Measurements from ENCODE around the gene STUB1.

STUB1 gene

GRCh38 chr16:647173-647902 is 32.9 kb upstream of the STUB1 start:
- Histone ChIP-seq H3K4me3 (ENCODE audit: low read length) (no peak overlapping the region), H3K36me3 (ENCODE audit: control insufficient read depth, insufficient read depth, low read length) (no peaks in the 10 kb centered on the region), H3K4me1 (ENCODE audit: control insufficient read depth, insufficient read depth, low read length) (peaks cover 70% of the 10 kb centered on the region), H3K9ac (ENCODE audit: low read length) (peak overlapping the region; percentile 81), H3K9me3 (ENCODE audit: control insufficient read depth, low read length) (no peaks in the 10 kb centered on the region), H3K27me3 (ENCODE audit: control insufficient read depth, insufficient read depth, low read length) (no peaks in the 10 kb centered on the region)

GRCh38 chr16:648071-648780 is 32.0 kb upstream of the STUB1 start:
- Histone ChIP-seq H3K36me3 (ENCODE audit: control insufficient read depth, insufficient read depth, low read length) (no peaks in the 10 kb centered on the region), H3K4me3 (ENCODE audit: low read length) (peak overlapping the region; percentile 71), H3K27me3 (ENCODE audit: control insufficient read depth, insufficient read depth, low read length) (no peaks in the 10 kb centered on the region), H3K9ac (ENCODE audit: low read length) (peak overlapping the region; percentile 81), H3K4me1 (ENCODE audit: control insufficient read depth, insufficient read depth, low read length) (peaks cover 61% of the 10 kb centered on the region), H3K9me3 (ENCODE audit: control insufficient read depth, low read length) (no peaks in the 10 kb centered on the region)

DNA sequence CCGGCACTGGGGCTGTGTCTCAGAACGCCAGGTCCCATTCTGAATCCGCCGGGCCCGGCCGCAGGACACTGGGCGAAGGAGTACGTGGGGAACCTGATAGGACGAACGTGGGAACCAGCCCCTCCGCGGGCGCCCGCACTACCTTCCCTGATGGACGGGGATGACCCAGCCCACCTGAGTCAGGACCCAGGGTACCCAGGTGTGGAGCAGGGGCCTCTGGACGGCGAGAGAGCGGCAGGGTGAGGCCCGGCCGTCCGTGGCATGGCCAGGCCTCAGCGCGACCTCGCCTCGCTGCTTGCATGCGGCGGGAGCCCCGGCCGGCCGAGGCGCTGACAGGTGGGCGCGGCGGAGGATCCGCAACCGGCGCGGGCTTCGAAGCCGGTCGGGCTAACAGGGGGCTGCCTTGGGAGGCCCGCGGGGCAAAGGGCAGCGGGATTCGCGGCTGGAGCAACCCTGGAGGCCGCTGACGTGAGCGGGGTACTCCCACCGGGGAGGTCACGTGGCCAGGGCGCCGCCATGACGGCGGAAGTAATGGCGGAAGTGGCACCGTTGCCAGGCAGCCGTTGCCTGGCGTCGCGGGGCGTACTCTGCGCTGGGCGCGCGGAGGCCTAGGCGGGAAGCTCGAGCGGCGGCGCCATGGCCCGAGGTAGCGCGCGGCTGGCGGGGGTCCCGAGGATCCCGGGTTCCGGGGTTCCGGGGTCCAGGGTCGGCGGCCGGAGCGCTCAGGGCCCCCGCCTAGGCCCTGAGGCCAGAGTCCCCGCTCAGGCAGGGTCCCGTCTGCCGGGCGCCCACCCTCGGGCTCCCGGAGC is 31.2 kb upstream of the STUB1 start, which contains the start of gene WDR90:
Gene WDR90 (plus strand): TSS at position 585 of the 809 bp plus-strand sequence. CDS start 52 bp downstream, at position 637.
- no peaks in the 10 kb centered on the region for H3K9me3 ChIP-seq (ENCODE audit: control insufficient read depth, low read length)
- H3K4me3 ChIP-seq (ENCODE audit: low read length), result peak within 1 kb of the TSS; percentile 71
- H3K27me3 ChIP-seq (ENCODE audit: control insufficient read depth, insufficient read depth, low read length), result no peaks in the 10 kb centered on the region
- peak within 1 kb of the TSS; percentile 81 for H3K9ac ChIP-seq (ENCODE audit: low read length)
- H3K36me3 ChIP-seq (ENCODE audit: control insufficient read depth, insufficient read depth, low read length), result no peaks in the 10 kb centered on the region
- peaks cover 54% of the 10 kb centered on the region for H3K4me1 ChIP-seq (ENCODE audit: control insufficient read depth, insufficient read depth, low read length)

DNA sequence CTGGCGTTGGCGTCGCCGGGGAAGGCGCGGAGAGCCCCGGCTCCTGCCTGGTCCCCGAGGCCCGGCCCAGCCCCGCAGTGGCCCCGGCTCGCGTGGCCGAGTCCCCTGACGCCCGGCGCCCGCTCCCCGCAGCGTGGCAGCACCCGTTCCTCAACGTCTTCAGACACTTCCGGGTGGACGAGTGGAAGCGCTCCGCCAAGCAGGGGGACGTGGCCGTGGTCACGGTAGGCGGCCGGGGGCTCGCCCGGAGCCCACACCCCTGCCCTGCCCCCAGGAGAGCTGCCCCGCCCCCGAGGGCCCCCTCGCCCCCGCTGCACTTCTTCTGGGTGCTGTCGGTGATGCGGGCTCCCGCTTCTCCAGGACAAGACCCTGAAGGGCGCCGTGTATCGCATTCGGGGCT is 30.6 kb upstream of the STUB1 start:
- no peaks in the 10 kb centered on the region for H3K36me3 ChIP-seq (ENCODE audit: control insufficient read depth, insufficient read depth, low read length)
- H3K4me3 ChIP-seq (ENCODE audit: low read length), result peak overlapping the region; percentile 71
- H3K4me1 ChIP-seq (ENCODE audit: control insufficient read depth, insufficient read depth, low read length), result peaks cover 48% of the 10 kb centered on the region
- no peaks in the 10 kb centered on the region for H3K9me3 ChIP-seq (ENCODE audit: control insufficient read depth, low read length)
- H3K27me3 ChIP-seq (ENCODE audit: control insufficient read depth, insufficient read depth, low read length), result no peaks in the 10 kb centered on the region
- H3K9ac ChIP-seq (ENCODE audit: low read length), result peak overlapping the region; percentile 57

- no peaks in the 10 kb centered on the region for H3K9me3 ChIP-seq (ENCODE audit: control insufficient read depth, low read length)
- no peak overlapping the region for H3K4me3 ChIP-seq (ENCODE audit: low read length)
- H3K4me1 ChIP-seq (ENCODE audit: control insufficient read depth, insufficient read depth, low read length), result peaks cover 28% of the 10 kb centered on the region
- no peak overlapping the region for H3K9ac ChIP-seq (ENCODE audit: low read length)
- no peaks in the 10 kb centered on the region for H3K27me3 ChIP-seq (ENCODE audit: control insufficient read depth, insufficient read depth, low read length)
- no peaks in the 10 kb centered on the region for H3K36me3 ChIP-seq (ENCODE audit: control insufficient read depth, insufficient read depth, low read length)
Measured at GRCh38 chr16:651844-652243, 28.4 kb upstream of the STUB1 start.

GRCh38 chr16:652454-653305 is 27.5 kb upstream of the STUB1 start:
- Histone ChIP-seq H3K9me3 (ENCODE audit: control insufficient read depth, low read length) (no peaks in the 10 kb centered on the region), H3K9ac (ENCODE audit: low read length) (no peak overlapping the region), H3K27me3 (ENCODE audit: control insufficient read depth, insufficient read depth, low read length) (no peaks in the 10 kb centered on the region), H3K4me1 (ENCODE audit: control insufficient read depth, insufficient read depth, low read length) (peaks cover 19% of the 10 kb centered on the region), H3K36me3 (ENCODE audit: control insufficient read depth, insufficient read depth, low read length) (no peaks in the 10 kb centered on the region), H3K4me3 (ENCODE audit: low read length) (no peak overlapping the region)

DNA sequence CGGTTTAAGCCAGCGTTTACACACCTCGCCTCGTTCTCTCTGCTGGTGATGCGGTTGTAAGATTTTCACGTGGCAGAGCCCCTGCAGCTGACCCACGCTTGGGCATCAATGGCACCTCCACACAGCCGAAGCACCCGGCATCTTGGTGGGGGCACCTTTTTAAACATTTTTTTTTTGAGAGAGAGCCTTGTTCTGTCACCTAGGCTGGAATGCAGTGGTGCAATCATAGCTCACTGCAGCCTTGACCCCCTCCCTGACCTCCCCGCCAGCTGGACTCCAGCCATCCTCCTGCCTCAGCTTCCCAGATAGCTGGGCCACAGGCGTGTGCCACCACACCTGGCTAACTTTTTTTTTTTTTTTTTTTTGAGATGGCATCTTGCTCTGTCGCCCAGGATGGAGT is 26.2 kb upstream of the STUB1 start:
- Histone ChIP-seq H3K36me3 (ENCODE audit: control insufficient read depth, insufficient read depth, low read length) (no peaks in the 10 kb centered on the region), H3K9me3 (ENCODE audit: control insufficient read depth, low read length) (no peaks in the 10 kb centered on the region)

DNA sequence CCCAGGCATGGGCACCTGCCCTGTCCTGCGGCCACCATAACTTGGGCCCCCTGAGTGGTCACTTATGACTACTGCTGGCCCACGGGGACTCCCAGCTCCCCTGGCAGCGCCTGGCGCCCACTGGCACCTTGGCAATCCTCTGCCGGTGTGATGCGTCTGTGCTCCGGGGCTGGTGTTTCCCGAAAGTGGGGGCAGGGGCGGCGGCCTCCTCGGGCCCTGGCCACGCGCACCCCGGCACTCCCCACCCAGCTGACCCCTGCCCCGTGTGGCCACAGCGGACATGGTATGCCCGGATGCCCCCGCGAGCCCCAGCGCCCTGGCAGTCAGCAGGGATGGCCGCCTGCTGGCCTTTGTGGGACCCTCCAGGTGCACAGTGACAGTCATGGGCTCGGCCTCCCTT is 22.7 kb upstream of the STUB1 start:
- Histone ChIP-seq H3K36me3 (ENCODE audit: control insufficient read depth, insufficient read depth, low read length) (no peaks in the 10 kb centered on the region), H3K9me3 (ENCODE audit: control insufficient read depth, low read length) (no peaks in the 10 kb centered on the region), H3K4me1 (ENCODE audit: control insufficient read depth, insufficient read depth, low read length) (peaks cover 15% of the 10 kb centered on the region), H3K4me3 (ENCODE audit: low read length) (no peak overlapping the region), H3K27me3 (ENCODE audit: control insufficient read depth, insufficient read depth, low read length) (no peaks in the 10 kb centered on the region), H3K9ac (ENCODE audit: low read length) (no peak overlapping the region)

More for the DNA sequence above, 26.2 kb upstream of the STUB1 start:
- Histone ChIP-seq H3K27me3 (ENCODE audit: control insufficient read depth, insufficient read depth, low read length) (no peaks in the 10 kb centered on the region), H3K9ac (ENCODE audit: low read length) (no peak overlapping the region), H3K4me3 (ENCODE audit: low read length) (no peak overlapping the region), H3K4me1 (ENCODE audit: control insufficient read depth, insufficient read depth, low read length) (peaks cover 7% of the 10 kb centered on the region)

GRCh38 chr16:658679-659571 is 21.3 kb upstream of the STUB1 start:
- no peaks in the 10 kb centered on the region for H3K27me3 ChIP-seq (ENCODE audit: control insufficient read depth, insufficient read depth, low read length)
- no peak overlapping the region for H3K4me3 ChIP-seq (ENCODE audit: low read length)
- H3K9ac ChIP-seq (ENCODE audit: low read length), result no peak overlapping the region
- peaks cover 15% of the 10 kb centered on the region for H3K4me1 ChIP-seq (ENCODE audit: control insufficient read depth, insufficient read depth, low read length)
- H3K36me3 ChIP-seq (ENCODE audit: control insufficient read depth, insufficient read depth, low read length), result no peaks in the 10 kb centered on the region
- H3K9me3 ChIP-seq (ENCODE audit: control insufficient read depth, low read length), result no peaks in the 10 kb centered on the region

DNA sequence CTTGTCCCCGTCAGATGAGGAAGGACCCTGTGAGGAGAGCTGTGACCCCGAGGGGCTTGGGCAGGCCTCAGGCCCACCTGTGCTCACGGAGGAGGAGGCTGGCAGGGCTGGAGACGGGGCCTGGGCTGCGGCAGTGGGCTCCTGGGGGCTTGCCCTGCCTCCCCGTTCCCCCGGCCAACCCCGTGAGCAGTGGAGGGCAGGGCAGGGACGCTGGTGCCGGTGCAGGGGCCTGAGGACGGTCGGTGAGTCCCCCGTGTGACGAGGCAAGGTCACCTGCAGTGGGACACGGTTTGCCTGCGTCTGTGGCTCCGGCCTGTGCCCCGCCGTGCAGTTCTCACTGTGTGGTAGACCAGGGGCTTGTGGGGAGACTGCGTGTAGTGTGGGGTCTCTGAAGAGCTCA is 20.6 kb upstream of the STUB1 start:
- Histone ChIP-seq H3K9ac (ENCODE audit: low read length) (no peak overlapping the region), H3K4me3 (ENCODE audit: low read length) (no peak overlapping the region), H3K9me3 (ENCODE audit: control insufficient read depth, low read length) (no peaks in the 10 kb centered on the region), H3K4me1 (ENCODE audit: control insufficient read depth, insufficient read depth, low read length) (peaks cover 15% of the 10 kb centered on the region), H3K36me3 (ENCODE audit: control insufficient read depth, insufficient read depth, low read length) (no peaks in the 10 kb centered on the region), H3K27me3 (ENCODE audit: control insufficient read depth, insufficient read depth, low read length) (no peaks in the 10 kb centered on the region)

GRCh38 chr16:660132-660458 is 20.1 kb upstream of the STUB1 start:
- H3K27me3 ChIP-seq (ENCODE audit: control insufficient read depth, insufficient read depth, low read length), result no peaks in the 10 kb centered on the region
- H3K9me3 ChIP-seq (ENCODE audit: control insufficient read depth, low read length), result no peaks in the 10 kb centered on the region
- no peak overlapping the region for H3K4me3 ChIP-seq (ENCODE audit: low read length)
- H3K9ac ChIP-seq (ENCODE audit: low read length), result no peak overlapping the region
- H3K4me1 ChIP-seq (ENCODE audit: control insufficient read depth, insufficient read depth, low read length), result peaks cover 15% of the 10 kb centered on the region
- H3K36me3 ChIP-seq (ENCODE audit: control insufficient read depth, insufficient read depth, low read length), result no peaks in the 10 kb centered on the region

Measured in mucosa of stomach (tissue), 1 donor.